Small intestine (tissue), 7 donors: ENCODE results near the gene OSBPL5. TPM values are rescaled to one million over a fixed set of nuclear protein-coding genes. Genes with fewer than 3 reads are reported as not detected.
"Not testable (repeated sequence)": the region's sequence is repeated elsewhere in the genome, so short reads cannot be mapped to it uniquely, and the experiment has no call there.

Experiments used
- DNase-seq, 2 donors: peaks; one replicate each; pipeline versions ENCODE4 v3.0.0 to v3.0.0-alpha.2; 2013
- FAIRE-seq: peaks from 2 replicates; lab custom pipeline; 2012; peaks lifted over from hg19 to GRCh38; lab: Jason Lieb, UNC
- H3K27ac ChIP-seq, 3 donors: one replicate each; pipeline ENCODE4 v1.5.1; 2013; ENCODE audit warnings: low read length in 2 of 3, mild to moderate bottlenecking in 2 of 3, control low read depth in 1 of 3, inconsistent platforms in 1 of 3, low read depth in 1 of 3, moderate library complexity in 1 of 3
- H3K27me3 ChIP-seq, 3 donors: one replicate each; pipeline ENCODE4 v1.6.1; 2013; ENCODE audit warnings: low read length in 3 of 3, inconsistent platforms in 1 of 3; ENCODE audit not compliant: control insufficient read depth in 3 of 3, insufficient read depth in 3 of 3
- H3K36me3 ChIP-seq, 3 donors: one replicate each; pipeline ENCODE4 v1.6.1; 2013; ENCODE audit warnings: low read length in 3 of 3, inconsistent platforms in 1 of 3, low read depth in 1 of 3, mild to moderate bottlenecking in 1 of 3, moderate library complexity in 1 of 3; ENCODE audit not compliant: control insufficient read depth in 3 of 3, insufficient read depth in 2 of 3
- H3K4me1 ChIP-seq, 3 donors: one replicate each; pipeline ENCODE4 v1.6.1; 2013; ENCODE audit warnings: low read length in 2 of 3, inconsistent platforms in 1 of 3, low read depth in 1 of 3, mild to moderate bottlenecking in 1 of 3, moderate library complexity in 1 of 3; ENCODE audit not compliant: control insufficient read depth in 3 of 3, insufficient read depth in 2 of 3
- H3K4me3 ChIP-seq, 3 donors: one replicate each; pipeline ENCODE4 v1.5.1; 2013; ENCODE audit warnings: low read length in 3 of 3, control low read depth in 1 of 3, inconsistent platforms in 1 of 3, low read depth in 1 of 3, mild to moderate bottlenecking in 1 of 3, moderate library complexity in 1 of 3
- H3K9me3 ChIP-seq, 2 donors: one replicate each; pipeline ENCODE4 v1.6.1; 2013; ENCODE audit warnings: low read depth in 1 of 2, low read length in 1 of 2; ENCODE audit not compliant: control insufficient read depth in 2 of 2, insufficient read depth in 1 of 2
- WGBS, 3 donors: extraction: QIAGEN DNeasy Blood & Tissue Kit; methylation state at CpG; one replicate each; pipeline ENCODE4 v1.1.7; 2013; 5-methylcytosine and 5-hydroxymethylcytosine counted together
- polyA plus RNA-seq, 4 donors: library from polyadenylated mRNA; stranded (reverse) in 3 of 4; unstranded in 1 of 4; fragments of 200-250 nt in 3 of 4; fragments of 120-200 nt in 1 of 4; gene quantifications; one replicate each; pipeline versions ENCODE4 v1.2.1 to v1.2.3, GENCODE V29; 2013
- donor health status: healthy with polysubstance abuse.
- donor health status: control.
- donor health status: control.
- donor health status: Bipolar disorder and iron deficiency.
- donor health status: healthy.

OSBPL5 gene
- polyA plus RNA-seq, 4 donors, result 1.6 to 16.3 (median 7.9) TPM

GRCh38 chr11:3077189-3077836 is 87.8 kb downstream of the OSBPL5 start:
- H3K27ac ChIP-seq, result no peak overlapping the region
- H3K4me3 ChIP-seq, result no peak overlapping the region
- DNase-seq (peak in 1 of 2 donors; percentile 67), FAIRE-seq (no peak)
- H3K4me1 ChIP-seq, result peaks cover 0 to 11% (median 0%) of the 10 kb centered on the region in 3 donors
- H3K27me3 ChIP-seq, result no peaks in the 10 kb centered on the region
- H3K9me3 ChIP-seq, result no peaks in the 10 kb centered on the region
- no peaks in the 10 kb centered on the region for H3K36me3 ChIP-seq
- WGBS, 3 donors, result 33 to 69% (median 50%) methylated on average over 11 of the region's 11 CpGs

- Histone ChIP-seq H3K4me1 (peaks cover 0 to 11% (median 0%) of the 10 kb centered on the region in 3 donors), H3K9me3 (no peaks in the 10 kb centered on the region), H3K27me3 (no peaks in the 10 kb centered on the region), H3K36me3 (no peaks in the 10 kb centered on the region), H3K4me3 (no peak overlapping the region), H3K27ac (no peak overlapping the region)
- FAIRE-seq (no peak), DNase-seq (peak in 1 of 2 donors; percentile 19)
- WGBS, 3 donors, result 29 to 58% (median 43%) methylated on average over 8 of the region's 8 CpGs
These were observed 90.1 kb downstream of the OSBPL5 start for GRCh38 chr11:3074912-3075589.

GRCh38 chr11:3073029-3073435 is 92.1 kb downstream of the OSBPL5 start:
- 86 to 94% (median 92%) methylated on average over 3 of the region's 3 CpGs for WGBS, 3 donors
- no peak overlapping the region for H3K4me3 ChIP-seq
- H3K36me3 ChIP-seq, result no peaks in the 10 kb centered on the region
- DNase-seq, result no peak
- H3K9me3 ChIP-seq, result no peaks in the 10 kb centered on the region
- no peak overlapping the region for H3K27ac ChIP-seq
- H3K4me1 ChIP-seq, result peaks cover 0 to 11% (median 0%) of the 10 kb centered on the region in 3 donors
- FAIRE-seq, result no peak
- H3K27me3 ChIP-seq, result no peaks in the 10 kb centered on the region

GRCh38 chr11:3069425-3069824 is 95.7 kb downstream of the OSBPL5 start:
- no peak overlapping the region for H3K4me3 ChIP-seq
- H3K36me3 ChIP-seq, result no peaks in the 10 kb centered on the region
- H3K9me3 ChIP-seq, result no peaks in the 10 kb centered on the region
- no peaks in the 10 kb centered on the region for H3K4me1 ChIP-seq
- DNase-seq (no peak), FAIRE-seq (no peak)
- H3K27ac ChIP-seq, result no peak overlapping the region
- WGBS, 3 donors, result 82 to 93% (median 92%) methylated on average over 7 of the region's 8 CpGs
- no peaks in the 10 kb centered on the region for H3K27me3 ChIP-seq

GRCh38 chr11:3066308-3066707 is 98.8 kb downstream of the OSBPL5 start:
- not testable (repeated sequence) for H3K36me3 ChIP-seq, H3K4me1 ChIP-seq, H3K27ac ChIP-seq, DNase-seq, FAIRE-seq, H3K27me3 ChIP-seq, H3K4me3 ChIP-seq, H3K9me3 ChIP-seq
- WGBS, 3 donors, result 92 to 97% (median 92%) methylated on average over 3 of the region's 3 CpGs

- not testable (repeated sequence) for H3K27ac ChIP-seq, H3K9me3 ChIP-seq, DNase-seq, H3K4me1 ChIP-seq, H3K27me3 ChIP-seq, FAIRE-seq, H3K36me3 ChIP-seq, H3K4me3 ChIP-seq
- WGBS, 3 donors, result 87 to 92% (median 88%) methylated on average over 6 of the region's 6 CpGs
These were observed 100.4 kb downstream of the OSBPL5 start for GRCh38 chr11:3064709-3065108.

- FAIRE-seq, H3K27ac ChIP-seq, H3K4me1 ChIP-seq, H3K36me3 ChIP-seq, H3K4me3 ChIP-seq, DNase-seq, H3K27me3 ChIP-seq, H3K9me3 ChIP-seq: not testable (repeated sequence)
- WGBS, 3 donors, result 76 to 88% (median 80%) methylated on average over 8 of the region's 8 CpGs
These were observed 101.2 kb downstream of the OSBPL5 start for GRCh38 chr11:3063876-3064275.

- FAIRE-seq, result not testable (repeated sequence)
These were observed 101.7 kb downstream of the OSBPL5 start for GRCh38 chr11:3063432-3063831.

More at GRCh38 chr11:3063432-3063831, 101.7 kb downstream of the OSBPL5 start:
- H3K27ac ChIP-seq, H3K27me3 ChIP-seq, H3K4me3 ChIP-seq, H3K4me1 ChIP-seq, H3K9me3 ChIP-seq, H3K36me3 ChIP-seq: not testable (repeated sequence)
- DNase-seq, result peak in 1 of 2 donors; percentile 59
- WGBS, 3 donors, result 14 to 65% (median 40%) methylated on average over 4 of the region's 4 CpGs
